SK-N-SH (cell line): Measurements from ENCODE around the gene ZDHHC6. TPM values are rescaled to one million over a fixed set of nuclear protein-coding genes. Genes with fewer than 3 reads are reported as not detected.
A peak's percentile ranks its signal among the peaks of the same experiment; 100 is the strongest.

Source experiments
- CTCF ChIA-PET: fragments of 300-600, 350-600 bp; formaldehyde crosslinking; extraction: SDS; loops from one replicate; lab custom pipeline; 2021; lab: Yijun Ruan, JAX
- POLR2A ChIA-PET: fragments of 350-600 bp; sonication (Branson Sonifier 250); formaldehyde crosslinking; extraction: SDS; loops from one replicate; lab custom pipeline; 2020; ENCODE audit warnings: antibody characterized with exemption, inconsistent platforms; lab: Yijun Ruan, JAX
- DNase-seq: peaks from one replicate; pipeline ENCODE4 v3.0.0; 2012
- H2AFZ ChIP-seq: fragments of 200-600 bp; sonication (generic); 2 replicates; pipeline ENCODE4 v1.8.1; 2016; ENCODE audit warnings: antibody characterized with exemption, mild to moderate bottlenecking, low read depth
- H3F3A ChIP-seq: fragments of 200-600 bp; sonication (generic); replicated peaks from 2 replicates; pipeline ENCODE3; 2016; ENCODE audit warnings: antibody characterized with exemption, mild to moderate bottlenecking; ENCODE audit not compliant: insufficient read depth
- H3K27ac ChIP-seq, 2 experiments: fragments of 200-500 bp in 1 of 2; fragments of 200-600 bp in 1 of 2; sonication (Bioruptor generic) in 1 of 2; sonication (generic), shearing (Covaris generic) in 1 of 2; 2 replicates each; pipeline versions ENCODE4 v1.5.1 to v1.6.1; 2014 to 2016; ENCODE audit warnings: low read depth in 2 of 2, inconsistent platforms in 1 of 2, low read length in 1 of 2, mild to moderate bottlenecking in 1 of 2, mixed read lengths in 1 of 2
- H3K27me3 ChIP-seq: fragments of 200-600 bp; sonication (generic), shearing (Covaris generic); 2 replicates; pipeline ENCODE4 v1.6.1; 2016; ENCODE audit warnings: mixed run types; ENCODE audit not compliant: insufficient read depth
- H3K36me3 ChIP-seq, 2 experiments: fragments of 200-500 bp in 1 of 2; fragments of 200-600 bp in 1 of 2; sonication (Bioruptor generic) in 1 of 2; sonication (generic) in 1 of 2; replicated peaks in 1 of 2; 2 replicates each; pipeline versions ENCODE3 to v1.5.1; 2014 to 2016; ENCODE audit warnings: low read length in 1 of 2, mild to moderate bottlenecking in 1 of 2; ENCODE audit not compliant: insufficient read depth in 2 of 2, control insufficient read depth in 1 of 2
- H3K4me1 ChIP-seq, 2 experiments: fragments of 200-500 bp in 1 of 2; fragments of 200-600 bp in 1 of 2; sonication (Bioruptor generic) in 1 of 2; sonication (generic), shearing (Covaris generic) in 1 of 2; 2 replicates each; pipeline versions ENCODE4 v1.5.1 to v1.6.1; 2014 to 2016; ENCODE audit warnings: low read depth in 1 of 2, low read length in 1 of 2, mixed run types in 1 of 2; ENCODE audit not compliant: insufficient read depth in 2 of 2, control insufficient read depth in 1 of 2
- H3K4me2 ChIP-seq: fragments of 200-600 bp; sonication (generic), shearing (Covaris generic); 2 replicates; pipeline ENCODE4 v1.6.1; 2017; ENCODE audit warnings: mixed run types
- H3K4me3 ChIP-seq, 2 experiments: fragments of 200-500 bp in 1 of 2; fragments of 200-600 bp in 1 of 2; sonication (Bioruptor generic) in 1 of 2; sonication (generic), shearing (Covaris generic) in 1 of 2; 2 replicates each; pipeline versions ENCODE4 v1.5.1 to v1.8.1; 2014 to 2016; ENCODE audit warnings: low read depth in 2 of 2, inconsistent platforms in 1 of 2, low read length in 1 of 2, mild to moderate bottlenecking in 1 of 2, mixed read lengths in 1 of 2, moderate library complexity in 1 of 2
- H3K79me2 ChIP-seq: fragments of 200-600 bp; sonication (generic); 2 replicates; pipeline ENCODE4 v1.8.1; 2017; ENCODE audit warnings: mild to moderate bottlenecking; ENCODE audit not compliant: insufficient read depth
- H3K9ac ChIP-seq: fragments of 200-600 bp; sonication (generic); 2 replicates; pipeline ENCODE4 v1.6.1; 2017; ENCODE audit warnings: mixed run types
- H3K9me2 ChIP-seq: fragments of 200-600 bp; sonication (generic); 2 replicates; pipeline ENCODE4 v1.6.1; 2017; ENCODE audit warnings: mixed run types
- H3K9me3 ChIP-seq: fragments of 200-600 bp; sonication (generic); 2 replicates; pipeline ENCODE4 v1.6.1; 2017; ENCODE audit warnings: mixed run types, mild to moderate bottlenecking, moderate library complexity
- H4K20me1 ChIP-seq: fragments of 200-600 bp; sonication (generic); 2 replicates; pipeline ENCODE4 v1.6.1; 2017; ENCODE audit warnings: mild to moderate bottlenecking, mixed run types; ENCODE audit not compliant: insufficient read depth
- EZH2phosphoT487 ChIP-seq: fragments of 200-600 bp; sonication (generic); IDR thresholded peaks from 2 replicates; pipeline ENCODE4 v1.6.1; 2017; ENCODE audit warnings: low read depth, mixed run types, mild to moderate bottlenecking, antibody characterized with exemption, moderate library complexity, borderline replicate concordance
- FOXM1 ChIP-seq: IDR thresholded peaks from 2 replicates; pipeline ENCODE4 v1.4.0; 2012; ENCODE audit warnings: low read depth, mild to moderate bottlenecking
- GATA2 ChIP-seq: sonication (generic); formaldehyde crosslinking; IDR thresholded peaks from 2 replicates; pipeline ENCODE4 v1.5.0; 2020; ENCODE audit warnings: mild to moderate bottlenecking, missing genetic modification reagents
- JUND ChIP-seq: IDR thresholded peaks from 2 replicates; pipeline ENCODE4 v1.4.0; 2012
- MEF2A ChIP-seq: IDR thresholded peaks from 2 replicates; pipeline ENCODE4 v1.4.0; 2012; ENCODE audit warnings: low read depth, borderline replicate concordance
- MXI1 ChIP-seq: IDR thresholded peaks from 2 replicates; pipeline ENCODE4 v1.6.1; 2012; ENCODE audit warnings: mild to moderate bottlenecking, low read depth, low read length, improper control_type of control experiment
- RAD21 ChIP-seq: IDR thresholded peaks from 2 replicates; pipeline ENCODE4 v1.6.1; 2012; ENCODE audit warnings: mild to moderate bottlenecking, low read length
- RFX5 ChIP-seq: IDR thresholded peaks from 2 replicates; pipeline ENCODE4 v1.6.1; 2012; ENCODE audit warnings: mild to moderate bottlenecking, improper control_type of control experiment, low read length
- RXRA ChIP-seq: IDR thresholded peaks from 2 replicates; pipeline ENCODE4 v1.4.0; 2012; ENCODE audit warnings: low read depth, mild to moderate bottlenecking, borderline replicate concordance
- TCF12 ChIP-seq: IDR thresholded peaks from 2 replicates; pipeline ENCODE4 v1.4.0; 2012
- TEAD4 ChIP-seq: IDR thresholded peaks from 2 replicates; pipeline ENCODE4 v1.4.0; 2012; ENCODE audit warnings: mild to moderate bottlenecking, borderline replicate concordance; ENCODE audit not compliant: insufficient read depth
- YY1 ChIP-seq: IDR thresholded peaks from 2 replicates; pipeline ENCODE4 v1.4.0; 2012; ENCODE audit warnings: low read depth, mild to moderate bottlenecking
- WGBS: methylation state at CpG from one replicate; pipeline ENCODE4 v1.1.6; 2017; ENCODE audit warnings: low lambda C conversion rate; 5-methylcytosine and 5-hydroxymethylcytosine counted together
- polyA plus RNA-seq, 3 experiments: library from polyadenylated mRNA; depleted of rRNA; stranded (reverse); fragments of >200 nt; gene quantifications; 2 replicates each; pipeline ENCODE4 v1.2.3, GENCODE V29; 2012
- TF ChIP-seq, protein P1 (sequence below): fragments of 150-350 bp; IDR thresholded peaks from 2 replicates; pipeline ENCODE4 v1.6.1; 2016; ENCODE audit warnings: mild to moderate bottlenecking, low read depth, low read length
- TF ChIP-seq, protein P2 (sequence below): IDR thresholded peaks from 2 replicates; pipeline ENCODE4; 2012
- TF ChIP-seq, protein P3 (sequence below): IDR thresholded peaks from 2 replicates; pipeline ENCODE4 v1.4.0; 2012; ENCODE audit warnings: low read depth
- TF ChIP-seq, protein P4 (sequence below): IDR thresholded peaks from 2 replicates; pipeline ENCODE4 v1.6.1; 2012; ENCODE audit warnings: mild to moderate bottlenecking, low read depth, low read length, moderate library complexity

The ZDHHC6 gene
- polyA plus RNA-seq, 1 of the 3 experiments (the other 2 are of a cell fraction) = 12.5 TPM

DNA sequence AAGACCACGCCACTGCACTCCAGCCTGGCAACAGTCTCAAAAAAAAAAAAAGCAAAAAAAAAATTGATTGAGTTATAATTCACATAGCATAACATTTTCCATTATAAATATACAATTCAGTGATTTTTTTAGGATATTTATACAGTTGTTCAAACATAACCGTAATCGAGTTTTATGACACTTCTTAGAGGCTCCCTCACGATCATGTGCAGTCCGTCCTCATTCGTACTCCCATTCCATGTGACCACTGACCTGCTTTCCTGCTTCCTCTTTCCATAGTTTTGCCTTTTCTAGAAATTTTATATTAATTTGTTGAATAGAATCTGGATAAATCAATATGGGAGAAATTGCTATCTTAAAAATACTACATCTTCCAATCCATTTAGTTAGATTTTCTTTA lies 46.0 kb upstream of the ZDHHC6 start (continued):
- no peak for TF ChIP-seq GATA2 (CRISPR knock-in tag)

DNA sequence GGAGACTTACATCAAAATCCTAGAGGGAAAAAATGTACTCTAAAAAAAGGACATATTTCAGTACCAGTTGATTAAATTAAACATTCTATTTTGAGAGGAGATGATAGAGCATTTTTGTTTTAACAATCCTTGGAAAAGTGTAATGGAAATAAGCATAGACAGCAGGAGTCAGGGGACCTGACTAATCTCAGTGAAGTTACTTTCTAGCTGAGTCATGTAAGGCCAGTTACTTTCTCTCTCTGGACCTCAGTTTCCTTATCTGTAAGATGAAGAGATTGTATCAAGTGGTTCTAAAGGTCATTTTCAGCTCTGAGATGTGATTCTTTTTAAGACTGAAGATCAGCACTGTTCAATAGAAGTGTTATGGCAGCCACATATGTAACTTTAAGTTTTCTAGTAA lies 44.4 kb upstream of the ZDHHC6 start:
- Histone ChIP-seq H3K27me3 (no peaks in the 10 kb centered on the region), H3K79me2 (no peaks in the 10 kb centered on the region; the same call in 1 of the 2 replicates), H3K9ac (no peak overlapping the region), H3K9me3 (no peaks in the 10 kb centered on the region), H3F3A (peaks cover 12% of the 10 kb centered on the region), H4K20me1 (no peaks in the 10 kb centered on the region), H3K4me3 (no peak overlapping the region), H2AFZ (no peak overlapping the region), H3K4me2 (peak overlapping the region; percentile 49), H3K4me1 (peaks cover 12 to 15% of the 10 kb centered on the region in 2 experiments; a peak in 3 of 4 replicates), H3K27ac (peak overlapping the region in 1 of 2 experiments; percentile 42; a peak in 1 of 4 replicates), H3K36me3 (no peaks in the 10 kb centered on the region), H3K9me2 (no peaks in the 10 kb centered on the region)
- no peak for DNase-seq
- ChIA-PET CTCF (interaction anchor here (0.6 to 1.8 kb wide), 4 partner anchors 17 to 1072 kb away, joined by 3 to 5 read pairs (median 3); no protein-coding TSS in a partner anchor), POLR2A (no interaction called here)
- TF ChIP-seq EZH2phosphoT487 = no peak
- TF ChIP-seq TCF12 = peak; percentile 13; the same call in 1 of the 2 replicates
- TF ChIP-seq, protein P1, sequence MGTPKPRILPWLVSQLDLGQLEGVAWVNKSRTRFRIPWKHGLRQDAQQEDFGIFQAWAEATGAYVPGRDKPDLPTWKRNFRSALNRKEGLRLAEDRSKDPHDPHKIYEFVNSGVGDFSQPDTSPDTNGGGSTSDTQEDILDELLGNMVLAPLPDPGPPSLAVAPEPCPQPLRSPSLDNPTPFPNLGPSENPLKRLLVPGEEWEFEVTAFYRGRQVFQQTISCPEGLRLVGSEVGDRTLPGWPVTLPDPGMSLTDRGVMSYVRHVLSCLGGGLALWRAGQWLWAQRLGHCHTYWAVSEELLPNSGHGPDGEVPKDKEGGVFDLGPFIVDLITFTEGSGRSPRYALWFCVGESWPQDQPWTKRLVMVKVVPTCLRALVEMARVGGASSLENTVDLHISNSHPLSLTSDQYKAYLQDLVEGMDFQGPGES = no peak
- no peak for TF ChIP-seq YY1
- TF ChIP-seq MEF2A = no peak
- TF ChIP-seq, protein P2, sequence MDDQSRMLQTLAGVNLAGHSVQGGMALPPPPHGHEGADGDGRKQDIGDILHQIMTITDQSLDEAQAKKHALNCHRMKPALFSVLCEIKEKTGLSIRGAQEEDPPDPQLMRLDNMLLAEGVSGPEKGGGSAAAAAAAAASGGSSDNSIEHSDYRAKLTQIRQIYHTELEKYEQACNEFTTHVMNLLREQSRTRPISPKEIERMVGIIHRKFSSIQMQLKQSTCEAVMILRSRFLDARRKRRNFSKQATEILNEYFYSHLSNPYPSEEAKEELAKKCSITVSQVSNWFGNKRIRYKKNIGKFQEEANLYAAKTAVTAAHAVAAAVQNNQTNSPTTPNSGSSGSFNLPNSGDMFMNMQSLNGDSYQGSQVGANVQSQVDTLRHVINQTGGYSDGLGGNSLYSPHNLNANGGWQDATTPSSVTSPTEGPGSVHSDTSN = 0 out of 2 replicates have a peak, but pooled peaks have one; percentile 21
- TF ChIP-seq MXI1 = no peak
- TF ChIP-seq JUND = peak; percentile 27; the same call in 1 of the 2 replicates

DNA sequence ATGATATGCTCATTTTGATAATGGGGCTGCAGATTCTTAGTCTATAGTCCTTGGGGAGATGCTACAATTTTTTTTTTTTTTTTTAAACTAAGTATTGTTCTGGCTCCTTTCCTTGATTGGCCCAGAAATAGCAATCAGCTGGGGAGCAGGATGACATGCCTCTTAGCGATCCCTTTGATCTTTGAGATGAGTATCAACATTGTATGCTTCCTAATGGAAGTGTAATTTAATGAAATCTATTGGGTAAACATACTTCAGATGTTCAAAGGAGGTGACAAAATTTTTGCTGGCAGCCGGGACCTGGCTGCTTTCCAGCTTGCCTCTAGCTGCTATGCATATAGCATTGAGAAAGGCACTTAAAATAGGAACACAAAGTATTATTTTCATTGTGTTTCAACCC lies 43.8 kb upstream of the ZDHHC6 start:
- no peaks in the 10 kb centered on the region; the same call in 1 of the 2 replicates for H3K79me2 ChIP-seq
- no peaks in the 10 kb centered on the region for H3K36me3 ChIP-seq
- no peaks in the 10 kb centered on the region for H3K27me3 ChIP-seq
- no peak overlapping the region for H3K9ac ChIP-seq
- H4K20me1 ChIP-seq = no peaks in the 10 kb centered on the region
- peaks cover 12 to 15% of the 10 kb centered on the region in 2 experiments; a peak in 3 of 4 replicates for H3K4me1 ChIP-seq
- 16% methylated on average over 2 of the region's 2 CpGs for WGBS
- H3K27ac ChIP-seq = peak overlapping the region in 1 of 2 experiments; percentile 42; a peak in 1 of 4 replicates
- peak overlapping the region; percentile 49 for H3K4me2 ChIP-seq
- no peak overlapping the region for H2AFZ ChIP-seq
- CTCF ChIA-PET = interaction anchor here (0.6 to 3.0 kb wide), 2 partner anchors 19 to 643 kb away, joined by 3 to 14 read pairs; no protein-coding TSS in a partner anchor
- H3K9me2 ChIP-seq = no peaks in the 10 kb centered on the region
- POLR2A ChIA-PET = no interaction called here
- peak; percentile 67 for DNase-seq
- H3F3A ChIP-seq = peaks cover 12% of the 10 kb centered on the region
- no peak overlapping the region for H3K4me3 ChIP-seq
- H3K9me3 ChIP-seq = no peaks in the 10 kb centered on the region
- TF ChIP-seq TEAD4 (peak; percentile 62; the same call in 1 of the 2 replicates), FOXM1 (no peak), YY1 (no peak), RAD21 (0 out of 2 replicates have a peak, but pooled peaks have one; percentile 6), MXI1 (no peak), RXRA (no peak), RFX5 (no peak), GATA2 (CRISPR knock-in tag) (peak; percentile 81)
- TF ChIP-seq, protein P3, sequence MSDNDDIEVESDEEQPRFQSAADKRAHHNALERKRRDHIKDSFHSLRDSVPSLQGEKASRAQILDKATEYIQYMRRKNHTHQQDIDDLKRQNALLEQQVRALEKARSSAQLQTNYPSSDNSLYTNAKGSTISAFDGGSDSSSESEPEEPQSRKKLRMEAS = no peak
- TF ChIP-seq, protein P2 = 0 out of 2 replicates have a peak, but pooled peaks have one; percentile 20
- TF ChIP-seq, protein P1 = no peak
- TF ChIP-seq, protein P4, sequence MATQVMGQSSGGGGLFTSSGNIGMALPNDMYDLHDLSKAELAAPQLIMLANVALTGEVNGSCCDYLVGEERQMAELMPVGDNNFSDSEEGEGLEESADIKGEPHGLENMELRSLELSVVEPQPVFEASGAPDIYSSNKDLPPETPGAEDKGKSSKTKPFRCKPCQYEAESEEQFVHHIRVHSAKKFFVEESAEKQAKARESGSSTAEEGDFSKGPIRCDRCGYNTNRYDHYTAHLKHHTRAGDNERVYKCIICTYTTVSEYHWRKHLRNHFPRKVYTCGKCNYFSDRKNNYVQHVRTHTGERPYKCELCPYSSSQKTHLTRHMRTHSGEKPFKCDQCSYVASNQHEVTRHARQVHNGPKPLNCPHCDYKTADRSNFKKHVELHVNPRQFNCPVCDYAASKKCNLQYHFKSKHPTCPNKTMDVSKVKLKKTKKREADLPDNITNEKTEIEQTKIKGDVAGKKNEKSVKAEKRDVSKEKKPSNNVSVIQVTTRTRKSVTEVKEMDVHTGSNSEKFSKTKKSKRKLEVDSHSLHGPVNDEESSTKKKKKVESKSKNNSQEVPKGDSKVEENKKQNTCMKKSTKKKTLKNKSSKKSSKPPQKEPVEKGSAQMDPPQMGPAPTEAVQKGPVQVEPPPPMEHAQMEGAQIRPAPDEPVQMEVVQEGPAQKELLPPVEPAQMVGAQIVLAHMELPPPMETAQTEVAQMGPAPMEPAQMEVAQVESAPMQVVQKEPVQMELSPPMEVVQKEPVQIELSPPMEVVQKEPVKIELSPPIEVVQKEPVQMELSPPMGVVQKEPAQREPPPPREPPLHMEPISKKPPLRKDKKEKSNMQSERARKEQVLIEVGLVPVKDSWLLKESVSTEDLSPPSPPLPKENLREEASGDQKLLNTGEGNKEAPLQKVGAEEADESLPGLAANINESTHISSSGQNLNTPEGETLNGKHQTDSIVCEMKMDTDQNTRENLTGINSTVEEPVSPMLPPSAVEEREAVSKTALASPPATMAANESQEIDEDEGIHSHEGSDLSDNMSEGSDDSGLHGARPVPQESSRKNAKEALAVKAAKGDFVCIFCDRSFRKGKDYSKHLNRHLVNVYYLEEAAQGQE = no peak
